Measurements from ENCODE around the gene FBN2. TPM values are rescaled to one million over a fixed set of nuclear protein-coding genes. Genes with fewer than 3 reads are reported as not detected.

The FBN2 gene
- total RNA-seq, 2 donors from 2014 or later, result 1.6 to 6.9 TPM

DNA sequence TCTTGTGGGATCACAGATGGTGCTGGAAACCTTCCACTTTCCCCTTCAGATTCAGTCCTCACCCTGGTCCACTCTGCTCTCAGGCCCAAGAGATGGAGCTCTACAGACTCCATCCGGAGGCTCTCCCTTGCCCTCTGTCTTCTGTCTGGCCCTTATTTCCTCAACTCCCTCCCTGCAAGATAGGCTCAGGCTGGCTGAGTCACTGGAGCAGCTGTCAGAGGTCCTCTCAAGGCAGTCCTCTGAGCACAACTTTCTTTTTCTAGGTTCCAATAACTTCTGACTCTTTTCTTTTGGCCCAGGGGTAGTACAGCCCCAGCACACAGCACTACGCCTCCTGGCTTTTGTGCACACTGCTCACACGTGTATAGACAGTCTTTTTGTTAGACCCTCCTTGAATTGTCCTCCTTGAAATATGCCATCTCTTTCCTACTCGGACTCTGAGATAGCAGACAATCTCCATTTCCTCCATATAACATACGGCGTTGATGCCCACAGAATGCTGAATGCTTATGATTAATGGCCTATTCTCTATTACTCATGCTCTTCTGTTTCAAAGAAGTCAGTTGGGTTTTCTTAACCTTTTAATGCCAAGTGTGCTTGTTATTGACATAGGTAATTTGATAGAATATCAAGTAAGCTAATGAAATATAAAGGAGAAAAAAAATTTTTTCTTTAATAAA is 261.4 kb downstream of the FBN2 start:
- DNase-seq (no peak), ATAC-seq (no peak)
- intact Hi-C loops (cut with DNase I), result no loop called here

DNA sequence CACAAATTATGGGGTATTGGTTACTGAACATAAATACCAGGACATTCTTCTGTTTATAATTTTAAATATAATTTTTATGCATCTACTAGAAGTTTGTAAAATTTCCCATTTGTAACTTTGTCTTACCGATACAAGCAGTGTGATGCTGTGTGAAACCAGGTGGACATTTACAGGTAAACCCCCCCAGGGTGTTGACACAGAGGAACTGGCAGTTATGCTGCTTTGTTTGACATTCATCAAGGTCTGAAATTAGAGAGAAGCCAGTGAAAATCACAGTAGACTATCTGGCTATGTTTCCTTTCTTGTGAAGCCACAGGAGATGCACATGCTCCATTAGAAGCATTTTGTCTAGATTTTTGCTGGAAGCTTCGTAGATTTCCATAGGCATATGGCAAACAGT is 263.6 kb downstream of the FBN2 start:
- intact Hi-C loops (cut with DNase I), result no loop called here
- no peak for ATAC-seq
- DNase-seq, result no peak

GRCh38 chr5:128273736-128274135 is 264.3 kb downstream of the FBN2 start:
- DNase-seq, result no peak
- ATAC-seq, result no peak
- intact Hi-C loops (cut with DNase I), result no loop called here

GRCh38 chr5:128271859-128272464 is 266.1 kb downstream of the FBN2 start:
- intact Hi-C loops (cut with DNase I), result no loop called here
- DNase-seq, result no peak
- peak; percentile 73 to 96 for ATAC-seq

GRCh38 chr5:128271071-128271470 is 267.0 kb downstream of the FBN2 start:
- no peak for ATAC-seq
- DNase-seq, result no peak

DNA sequence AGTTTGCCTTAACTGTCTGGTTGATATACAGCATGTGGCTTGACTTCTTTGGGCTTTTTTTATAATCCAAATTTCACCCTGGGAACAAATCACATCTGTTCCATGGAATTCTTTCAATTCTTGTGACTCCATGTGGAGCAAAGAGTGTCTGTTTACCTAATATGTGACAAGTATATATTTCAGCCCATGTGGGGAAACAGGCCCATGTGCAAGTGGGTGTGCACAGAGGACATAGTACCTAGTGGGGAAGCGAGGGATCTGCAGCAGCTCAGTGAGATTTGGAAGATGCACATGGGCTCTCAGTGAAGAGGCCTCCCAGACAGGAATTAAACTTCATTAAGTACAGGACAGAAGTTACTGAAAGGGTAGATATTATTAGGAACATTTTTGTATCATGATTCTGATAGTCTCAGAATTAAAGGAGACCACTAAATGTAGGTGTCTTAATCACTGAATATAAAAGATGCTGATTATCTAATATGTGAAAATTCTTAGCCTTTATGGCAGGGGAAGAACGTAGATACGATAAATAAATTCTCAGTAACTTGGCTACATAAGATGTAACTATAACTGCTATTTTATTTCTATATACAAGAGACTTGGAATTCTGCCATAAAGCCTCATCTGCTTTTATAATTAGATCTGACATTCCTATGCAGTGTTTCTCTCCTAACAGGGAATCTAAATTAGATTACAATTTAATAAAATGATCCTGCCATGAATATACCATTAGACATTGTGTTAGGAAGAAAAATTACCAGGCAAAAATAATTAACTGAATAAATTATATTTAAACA is 273.3 kb downstream of the FBN2 start:
- intact Hi-C loops (cut with DNase I), result no loop called here
- no peak for DNase-seq
- ATAC-seq, result peak; percentile 49 to 50

More at GRCh38 chr5:128271071-128271470, 267.0 kb downstream of the FBN2 start:
- intact Hi-C loops (cut with DNase I), result no loop called here

GRCh38 chr5:128263357-128263756 is 274.7 kb downstream of the FBN2 start:
- intact Hi-C loops (cut with DNase I), result no loop called here
- DNase-seq, result no peak
- no peak for ATAC-seq

DNA sequence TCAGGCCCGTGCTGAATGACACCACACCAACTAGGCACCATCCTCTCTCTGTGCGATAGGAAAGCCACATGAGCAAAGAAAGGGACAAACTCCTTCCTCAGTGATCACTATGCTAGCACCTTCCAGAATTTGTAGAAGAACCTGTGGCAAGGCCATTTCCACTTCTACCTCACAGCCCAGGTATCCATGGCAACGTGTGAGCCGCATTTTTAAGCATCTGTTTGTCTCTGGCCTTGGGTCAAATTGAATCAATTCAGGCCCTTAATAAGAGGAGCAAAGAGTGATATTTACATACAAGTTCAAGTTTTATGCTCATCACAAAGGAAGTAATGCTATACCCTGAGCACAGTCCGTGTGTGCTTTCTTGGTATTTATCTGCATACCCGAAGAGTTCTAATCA is 275.1 kb downstream of the FBN2 start:
- intact Hi-C loops (cut with DNase I), result no loop called here
- no peak for DNase-seq
- no peak for ATAC-seq

- intact Hi-C loops (cut with DNase I), result no loop called here
- DNase-seq (peak; percentile 26), ATAC-seq (peak; percentile 27 to 88)
These were observed 278.4 kb downstream of the FBN2 start for GRCh38 chr5:128259607-128260021.

- intact Hi-C loops (cut with DNase I), result no loop called here
- no peak for ATAC-seq
- DNase-seq, result no peak
These were observed 279.7 kb downstream of the FBN2 start for GRCh38 chr5:128258372-128258771.

DNA sequence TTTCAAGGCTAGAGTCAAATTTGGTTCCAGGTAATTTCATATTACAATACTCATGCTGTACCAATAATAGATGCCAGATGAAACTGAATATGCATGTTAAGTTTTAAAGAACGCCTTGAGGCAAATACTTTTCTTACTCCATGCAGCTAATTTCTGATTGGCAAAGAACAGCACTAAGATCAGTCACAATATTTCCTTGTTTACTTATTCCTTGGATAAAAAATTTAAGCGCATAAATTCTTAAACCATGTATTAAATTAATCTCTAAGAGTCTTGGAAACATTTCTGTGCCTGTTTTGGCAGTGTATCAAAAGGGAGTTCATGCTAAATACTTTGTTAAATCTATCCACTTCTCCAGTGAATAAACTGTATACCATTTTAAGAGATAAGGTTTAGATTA is 281.0 kb downstream of the FBN2 start:
- ATAC-seq, result no peak
- intact Hi-C loops (cut with DNase I), result no loop called here
- no peak for DNase-seq

DNA sequence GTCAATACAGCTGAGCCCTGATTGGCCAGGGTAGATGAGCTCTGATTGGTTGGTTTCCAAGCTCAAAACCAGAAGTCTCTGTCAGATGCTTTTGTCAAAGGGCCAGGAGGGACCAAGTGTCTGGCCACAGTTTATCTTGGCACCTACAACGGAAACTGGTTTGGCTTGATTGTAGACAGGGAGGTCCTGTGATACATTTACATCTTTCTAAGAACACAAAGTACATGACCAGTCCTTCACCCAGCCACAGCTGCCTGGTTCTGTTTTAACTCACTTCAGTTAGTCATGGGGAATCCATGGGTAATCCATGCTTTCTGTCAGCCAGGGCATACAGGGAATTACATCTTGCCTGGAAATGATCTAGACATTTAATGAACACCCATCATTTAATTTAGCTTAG is 283.3 kb downstream of the FBN2 start:
- ATAC-seq (no peak), DNase-seq (no peak)
- intact Hi-C loops (cut with DNase I), result no loop called here

- DNase-seq, result no peak
- intact Hi-C loops (cut with DNase I), result no loop called here
- no peak for ATAC-seq
These were observed 284.2 kb downstream of the FBN2 start for GRCh38 chr5:128253880-128254279.

DNA sequence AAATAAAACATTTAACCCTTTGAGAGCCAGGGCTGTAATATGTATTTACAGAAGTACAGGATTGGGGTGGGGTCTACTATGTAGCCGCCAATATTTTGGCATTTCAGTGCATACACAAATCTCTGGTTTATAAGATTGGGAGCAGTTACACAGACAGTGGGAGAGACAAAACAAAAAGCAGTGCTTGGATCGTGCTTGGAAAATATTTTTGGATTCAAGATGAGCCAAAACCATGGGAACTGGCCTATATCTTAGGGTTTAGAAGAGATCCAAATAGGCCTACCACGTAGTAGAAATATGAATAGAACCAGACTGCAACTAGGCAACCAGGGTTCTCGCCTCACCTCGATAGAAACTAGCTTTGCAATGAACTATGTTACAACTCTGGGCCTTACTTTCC is 284.9 kb downstream of the FBN2 start:
- DNase-seq (no peak), ATAC-seq (peak in 1 of 2 donors; percentile 58)
- intact Hi-C loops (cut with DNase I), result no loop called here

- intact Hi-C loops (cut with DNase I), result no loop called here
- ATAC-seq (peak in 1 of 2 donors; percentile 47), DNase-seq (no peak)
These were observed 285.3 kb downstream of the FBN2 start for GRCh38 chr5:128252756-128253155.

- intact Hi-C loops (cut with DNase I), result no loop called here
- ATAC-seq (no peak), DNase-seq (no peak)
These were observed 285.8 kb downstream of the FBN2 start for GRCh38 chr5:128252196-128252595.

- no peak for ATAC-seq
- intact Hi-C loops (cut with DNase I), result no loop called here
- DNase-seq, result no peak
These were observed 292.1 kb downstream of the FBN2 start for GRCh38 chr5:128245974-128246373.

DNA sequence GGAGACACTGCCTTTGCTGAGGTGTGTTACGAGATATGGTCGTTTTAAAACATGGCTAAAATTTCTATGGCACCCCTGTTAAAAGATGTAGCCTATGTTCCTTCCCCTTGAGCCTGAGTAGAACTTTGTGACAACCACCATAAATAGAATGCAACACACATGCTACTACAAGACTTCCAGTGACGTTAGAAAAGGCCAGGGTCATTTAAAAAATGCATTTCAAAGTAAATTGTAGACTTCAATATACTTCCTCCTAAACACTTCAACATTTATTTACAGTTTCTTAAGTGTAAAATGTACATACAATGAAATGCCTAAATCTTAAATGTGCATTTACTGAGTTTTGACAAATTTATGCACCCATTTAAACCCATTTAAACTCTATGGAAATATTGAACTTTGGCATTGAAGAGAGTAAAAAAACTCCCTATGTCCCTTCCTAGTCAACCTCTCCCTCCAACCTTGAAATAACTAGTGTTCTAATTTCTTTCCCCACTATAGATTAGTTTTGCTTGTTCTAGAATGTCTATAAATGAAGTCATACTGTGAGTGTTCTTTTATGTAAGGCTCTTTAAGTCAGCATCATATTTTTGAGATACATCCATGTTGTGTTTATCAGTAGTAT is 294.0 kb downstream of the FBN2 start:
- ATAC-seq (no peak), DNase-seq (no peak)
- intact Hi-C loops (cut with DNase I), result no loop called here

DNA sequence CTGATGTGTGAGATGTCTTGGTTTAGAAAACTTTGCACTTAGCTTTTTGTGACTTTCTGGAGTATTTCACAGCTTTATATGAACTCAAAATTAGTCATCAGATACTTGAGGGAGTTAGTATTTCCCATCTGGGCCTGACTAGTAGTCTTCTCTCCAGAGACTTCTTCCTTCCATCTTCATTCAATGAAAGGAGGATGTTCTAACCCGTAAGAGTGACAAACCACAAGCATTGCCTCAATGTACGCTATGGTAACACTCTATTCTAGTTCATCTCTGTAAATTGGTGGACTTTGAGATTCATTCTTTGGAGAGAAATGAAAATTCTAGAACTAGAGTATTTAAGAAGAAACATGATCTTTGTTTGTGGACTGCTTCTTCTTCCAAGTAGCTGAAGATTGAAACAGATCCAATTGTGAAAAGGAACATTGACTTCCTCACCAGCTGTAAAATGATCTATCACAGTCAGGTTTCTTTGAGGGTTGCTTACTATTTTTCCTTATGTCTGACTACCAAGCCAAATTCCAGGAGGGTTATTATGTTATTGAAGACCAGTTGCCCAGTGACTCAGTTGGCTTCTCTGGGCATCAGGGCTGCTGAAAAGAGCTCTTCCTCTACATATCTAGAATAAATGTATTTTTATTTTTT is 296.9 kb downstream of the FBN2 start:
- ATAC-seq (no peak), DNase-seq (no peak)
- intact Hi-C loops (cut with DNase I), result no loop called here

- ATAC-seq (no peak), DNase-seq (no peak)
- intact Hi-C loops (cut with DNase I), result no loop called here
These were observed 300.5 kb downstream of the FBN2 start for GRCh38 chr5:128237546-128237945.

Measured in left cardiac atrium (tissue), 4 donors.